Stimulated activated CD4-positive, alpha-beta T cell treated with anti-CD3 and anti-CD28 coated beads, TNF-alpha, amount 100 ng/mL, for 48 hours (primary cell): ENCODE results near the gene ZNF407.

Experiments
- DNase-seq, 3 donors: peaks; one replicate each; pipeline ENCODE4 v3.0.0-alpha.2; 2020; ENCODE audit warnings: low read depth in 3 of 3

ZNF407 gene

GRCh38 chr18:74928194-74928968, 330.7 kb downstream of the ZNF407 start:
- no peak for DNase-seq

GRCh38 chr18:74929110-74929509, 331.4 kb downstream of the ZNF407 start:
- DNase-seq, result no peak

GRCh38 chr18:74930616-74931015, 332.9 kb downstream of the ZNF407 start:
- DNase-seq, result no peak

GRCh38 chr18:74933930-74934329, 336.3 kb downstream of the ZNF407 start:
- DNase-seq, result no peak

- DNase-seq, result no peak
Observed at GRCh38 chr18:74935434-74935833, 337.8 kb downstream of the ZNF407 start.

GRCh38 chr18:74936343-74936742, 338.7 kb downstream of the ZNF407 start:
- DNase-seq, result no peak

- no peak for DNase-seq
Observed at GRCh38 chr18:74937291-74937690, 339.6 kb downstream of the ZNF407 start.

GRCh38 chr18:74940856-74941255, 343.2 kb downstream of the ZNF407 start:
- no peak for DNase-seq

- DNase-seq, result peak in 1 of 3 donors; percentile 6
Observed at GRCh38 chr18:74942319-74942910, 344.7 kb downstream of the ZNF407 start.

- DNase-seq, result no peak
Observed at GRCh38 chr18:74944676-74945075, 347.0 kb downstream of the ZNF407 start.

- no peak for DNase-seq
Observed at GRCh38 chr18:74945774-74946545, 348.3 kb downstream of the ZNF407 start.

GRCh38 chr18:74946646-74947375, 349.1 kb downstream of the ZNF407 start:
- no peak for DNase-seq

GRCh38 chr18:74947417-74947816, 349.7 kb downstream of the ZNF407 start:
- DNase-seq, result no peak

- no peak for DNase-seq
Observed at GRCh38 chr18:74947875-74948274, 350.2 kb downstream of the ZNF407 start.

GRCh38 chr18:74949611-74950010, 351.9 kb downstream of the ZNF407 start:
- DNase-seq, result no peak

GRCh38 chr18:74950479-74950878, 352.8 kb downstream of the ZNF407 start:
- DNase-seq, result no peak

- DNase-seq, result no peak
Observed at GRCh38 chr18:74951165-74951760, 353.6 kb downstream of the ZNF407 start.

- DNase-seq, result no peak
Observed at GRCh38 chr18:74957588-74958224, 360.0 kb downstream of the ZNF407 start.

- no peak for DNase-seq
Observed at GRCh38 chr18:74959216-74959615, 361.5 kb downstream of the ZNF407 start.

- DNase-seq, result no peak
Observed at GRCh38 chr18:74961596-74961995, 363.9 kb downstream of the ZNF407 start.

- no peak for DNase-seq
Observed at GRCh38 chr18:74963820-74964446, 366.3 kb downstream of the ZNF407 start.
